HUES64 (cell line): Measurements from ENCODE around the gene KIF1B.
"Not testable (repeated sequence)": the region's sequence is repeated elsewhere in the genome, so short reads cannot be mapped to it uniquely, and the experiment has no call there.

Experiments
- H3K27ac ChIP-seq: 2 replicates; pipeline ENCODE4 v1.7.0; 2013; ENCODE audit warnings: low read depth, low read length, inconsistent platforms
- H3K27me3 ChIP-seq: 2 replicates; pipeline ENCODE4 v1.6.1; 2013; ENCODE audit warnings: mild to moderate bottlenecking, low read length; ENCODE audit not compliant: insufficient read depth
- H3K36me3 ChIP-seq: 2 replicates; pipeline ENCODE4 v1.6.1; 2013; ENCODE audit warnings: mild to moderate bottlenecking, low read length; ENCODE audit not compliant: insufficient read depth
- H3K4me1 ChIP-seq: 2 replicates; pipeline ENCODE4 v1.6.1; 2013; ENCODE audit warnings: mild to moderate bottlenecking, low read length, moderate library complexity; ENCODE audit not compliant: insufficient read depth
- H3K4me3 ChIP-seq: 2 replicates; pipeline ENCODE4 v1.5.1; 2013; ENCODE audit warnings: mild to moderate bottlenecking, low read length, moderate library complexity
- H3K9ac ChIP-seq: 2 replicates; pipeline ENCODE4 v1.6.1; 2013; ENCODE audit warnings: mild to moderate bottlenecking, low read depth, low read length
- H3K9me3 ChIP-seq: 2 replicates; pipeline ENCODE4 v1.6.1; 2013; ENCODE audit warnings: low read depth, low read length; ENCODE audit not compliant: insufficient read depth
- WGBS: fragments of 150-250, 120-280 bp; methylation state at CpG from one replicate; pipeline ENCODE4 v1.1.7; 2013; ENCODE audit warnings: missing lambda C conversion rate; 5-methylcytosine and 5-hydroxymethylcytosine counted together

The KIF1B gene

DNA sequence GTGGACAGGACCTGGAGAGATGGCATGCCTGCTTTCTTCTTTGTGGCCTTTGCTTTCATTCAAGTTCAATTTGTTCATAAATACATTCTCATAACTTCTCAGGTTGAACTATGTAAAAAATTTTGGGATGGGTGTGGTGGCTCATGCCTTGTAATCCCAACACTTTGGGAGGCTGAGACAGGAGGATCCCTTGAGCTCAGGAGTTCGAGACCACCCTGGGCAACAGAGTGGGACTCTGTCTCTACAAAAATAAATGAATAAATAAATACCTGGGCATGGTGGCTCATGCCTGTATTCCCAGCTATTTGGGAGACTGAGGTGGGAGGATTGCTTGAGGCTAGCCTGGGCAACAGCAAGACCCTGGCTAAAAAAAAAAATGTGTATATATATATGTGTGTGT is 2.1 kb downstream of the KIF1B start:
- peak overlapping the region; percentile 98 for H3K4me3 ChIP-seq
- H3K27me3 ChIP-seq, result no peaks in the 10 kb centered on the region
- H3K9me3 ChIP-seq, result no peaks in the 10 kb centered on the region
- no peak overlapping the region for H3K9ac ChIP-seq
- H3K4me1 ChIP-seq, result peaks cover 20% of the 10 kb centered on the region
- H3K36me3 ChIP-seq, result no peaks in the 10 kb centered on the region; the same call in 1 of the 2 replicates
- H3K27ac ChIP-seq, result no peak overlapping the region
- 89% methylated on average over 1 of the region's 1 CpG for WGBS

DNA sequence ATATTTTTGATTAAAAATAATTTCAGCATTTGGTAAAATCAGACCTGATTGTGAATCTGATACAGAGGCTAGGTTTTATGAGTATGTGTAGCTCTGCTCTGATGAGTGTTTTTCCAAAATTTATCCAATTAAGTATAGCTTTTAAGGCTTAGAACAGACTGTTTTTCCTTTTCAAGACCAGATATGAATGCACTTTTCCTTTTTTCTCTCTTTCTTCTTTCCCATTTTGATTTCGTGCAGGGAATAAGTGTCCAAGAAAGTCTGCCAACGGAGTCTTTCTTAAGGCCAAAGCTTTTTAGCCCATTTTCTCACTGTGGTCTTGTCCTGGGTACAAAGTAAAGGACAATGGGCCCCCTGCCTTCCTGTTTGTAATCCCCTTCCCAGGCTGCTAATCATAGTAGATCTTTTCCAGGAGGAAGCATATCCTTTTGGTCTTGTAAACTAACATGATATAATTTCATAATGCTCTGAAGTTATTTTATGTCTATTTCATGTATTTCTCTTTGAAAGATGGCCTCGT is 2.9 kb downstream of the KIF1B start:
- Histone ChIP-seq H3K4me3 (peak overlapping the region; percentile 21; the same call in 1 of the 2 replicates), H3K4me1 (peaks cover 20% of the 10 kb centered on the region), H3K27ac (no peak overlapping the region), H3K9ac (no peak overlapping the region), H3K36me3 (no peaks in the 10 kb centered on the region; the same call in 1 of the 2 replicates), H3K9me3 (no peaks in the 10 kb centered on the region), H3K27me3 (no peaks in the 10 kb centered on the region)
- WGBS, result 63% methylated on average over 3 of the region's 3 CpGs

DNA sequence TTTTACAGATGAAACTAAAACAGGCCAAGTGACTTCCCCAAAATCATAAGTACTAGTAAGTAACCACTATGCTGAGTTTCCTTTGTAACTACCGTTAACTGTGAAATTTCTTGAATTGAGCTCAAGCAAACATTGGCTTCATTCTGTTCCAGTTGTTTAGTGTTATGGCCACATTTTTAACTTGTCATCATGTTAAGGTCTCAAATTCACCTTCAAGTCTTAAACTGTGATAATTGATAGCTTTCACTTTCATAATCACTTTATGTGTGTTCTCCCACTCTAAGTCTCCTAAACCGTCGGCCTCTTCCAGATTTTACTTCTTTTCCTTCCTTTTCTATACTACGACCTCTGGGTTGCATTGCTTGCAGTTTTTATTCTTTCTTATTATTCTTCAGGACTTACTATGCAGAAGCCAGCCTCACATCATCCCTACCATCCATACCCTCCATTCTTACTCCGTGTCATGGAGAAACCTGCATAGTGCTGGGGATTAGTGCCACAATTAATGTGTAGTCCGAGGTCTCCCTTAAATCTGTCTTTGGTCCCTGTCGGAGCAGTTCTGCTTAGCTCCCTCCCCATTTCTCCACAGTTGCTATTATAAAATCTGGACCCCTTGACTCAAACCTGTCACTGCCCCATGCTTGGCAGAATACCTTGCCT is 5.8 kb downstream of the KIF1B start:
- Histone ChIP-seq H3K27ac (no peak overlapping the region), H3K4me3 (no peak overlapping the region), H3K9me3 (no peaks in the 10 kb centered on the region), H3K9ac (no peak overlapping the region), H3K36me3 (no peaks in the 10 kb centered on the region; the same call in 1 of the 2 replicates), H3K4me1 (peaks cover 16% of the 10 kb centered on the region), H3K27me3 (no peaks in the 10 kb centered on the region)
- 92% methylated on average over 7 of the region's 7 CpGs for WGBS

DNA sequence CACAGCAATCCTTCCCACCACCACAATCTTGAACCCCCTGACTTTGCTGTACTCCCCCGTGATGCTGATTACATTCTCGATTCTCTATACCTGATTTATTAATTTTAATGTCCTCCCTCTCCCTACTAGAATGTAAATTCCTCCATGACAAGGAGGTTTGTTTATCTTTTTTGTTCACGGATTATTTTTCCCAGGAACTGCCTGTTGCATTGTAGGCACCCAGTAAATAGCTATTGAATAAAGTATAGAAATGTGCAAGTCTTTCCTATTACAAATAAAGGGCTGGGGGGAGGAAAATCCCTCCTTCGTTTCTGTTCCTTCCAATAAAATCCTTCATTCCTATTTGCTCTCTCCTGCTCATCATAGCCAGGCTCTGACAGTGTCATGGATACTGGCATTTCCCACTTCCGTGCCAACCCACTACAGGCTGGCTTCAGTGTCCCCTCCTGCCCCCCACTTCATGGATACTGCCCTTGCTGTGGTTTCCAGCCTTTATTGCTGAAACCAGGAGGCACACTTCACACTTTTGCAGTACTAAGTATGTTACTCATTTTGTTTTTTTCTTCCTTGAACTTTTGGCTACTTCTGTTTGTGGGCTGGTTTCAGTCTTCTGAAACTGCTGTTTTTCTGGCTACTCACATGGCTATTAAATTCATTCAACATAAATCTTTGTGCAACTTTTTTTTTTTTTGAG is 7.5 kb downstream of the KIF1B start:
- 91% methylated on average over 4 of the region's 5 CpGs for WGBS
- H3K27ac ChIP-seq, result no peak overlapping the region
- H3K9ac ChIP-seq, result no peak overlapping the region
- H3K4me1 ChIP-seq, result peaks cover 8% of the 10 kb centered on the region
- H3K9me3 ChIP-seq, result no peaks in the 10 kb centered on the region
- no peaks in the 10 kb centered on the region; the same call in 1 of the 2 replicates for H3K36me3 ChIP-seq
- H3K27me3 ChIP-seq, result no peaks in the 10 kb centered on the region
- no peak overlapping the region for H3K4me3 ChIP-seq

DNA sequence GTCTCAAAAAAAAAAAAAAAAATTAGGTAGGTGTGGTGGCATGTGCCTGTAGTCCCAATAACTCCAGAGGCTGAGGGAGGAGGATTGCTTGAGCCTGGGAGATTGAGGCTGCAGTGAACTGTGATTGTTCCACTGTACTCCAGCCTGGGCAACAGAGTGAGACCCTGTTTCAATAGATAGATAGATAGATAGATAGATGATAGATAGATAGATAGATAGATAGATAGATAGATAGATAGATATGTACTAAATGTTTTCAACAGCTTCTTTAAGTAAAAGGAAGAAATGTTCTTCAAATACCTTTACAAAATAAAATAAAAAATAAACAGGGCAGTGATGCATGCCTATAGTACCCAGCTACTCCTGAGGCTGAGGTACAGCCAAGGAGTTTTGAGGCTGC is 9.8 kb downstream of the KIF1B start:
- no peaks in the 10 kb centered on the region; the same call in 1 of the 2 replicates for H3K36me3 ChIP-seq
- H3K4me1 ChIP-seq, result no peaks in the 10 kb centered on the region
- H3K27ac ChIP-seq, result no peak overlapping the region
- H3K9ac ChIP-seq, result no peak overlapping the region
- no peaks in the 10 kb centered on the region for H3K27me3 ChIP-seq
- H3K4me3 ChIP-seq, result no peak overlapping the region
- peaks cover 3% of the 10 kb centered on the region; the same call in 1 of the 2 replicates for H3K9me3 ChIP-seq

DNA sequence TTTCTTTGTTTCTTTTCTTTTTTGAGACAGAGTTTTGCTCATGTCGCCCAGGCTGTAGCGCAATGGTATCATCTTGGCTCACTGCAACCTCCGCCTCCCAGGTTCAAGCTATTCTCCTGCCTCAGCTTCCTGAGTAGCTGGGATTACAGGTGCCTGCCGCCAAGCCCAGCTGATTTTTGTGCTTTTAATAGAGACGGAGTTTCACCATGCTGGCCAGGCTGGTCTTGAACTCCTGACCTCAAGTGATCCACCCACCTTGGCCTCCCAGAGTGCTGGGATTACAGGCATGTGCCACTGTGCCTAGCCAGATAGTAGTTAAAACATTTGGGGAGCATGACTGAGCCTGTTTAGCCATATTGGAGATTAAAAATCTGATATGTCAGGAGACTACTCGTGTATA is 10.3 kb downstream of the KIF1B start:
- 95% methylated on average over 6 of the region's 6 CpGs for WGBS
- H3K4me1 ChIP-seq, H3K9ac ChIP-seq, H3K27me3 ChIP-seq, H3K4me3 ChIP-seq, H3K36me3 ChIP-seq, H3K9me3 ChIP-seq, H3K27ac ChIP-seq: not testable (repeated sequence)

DNA sequence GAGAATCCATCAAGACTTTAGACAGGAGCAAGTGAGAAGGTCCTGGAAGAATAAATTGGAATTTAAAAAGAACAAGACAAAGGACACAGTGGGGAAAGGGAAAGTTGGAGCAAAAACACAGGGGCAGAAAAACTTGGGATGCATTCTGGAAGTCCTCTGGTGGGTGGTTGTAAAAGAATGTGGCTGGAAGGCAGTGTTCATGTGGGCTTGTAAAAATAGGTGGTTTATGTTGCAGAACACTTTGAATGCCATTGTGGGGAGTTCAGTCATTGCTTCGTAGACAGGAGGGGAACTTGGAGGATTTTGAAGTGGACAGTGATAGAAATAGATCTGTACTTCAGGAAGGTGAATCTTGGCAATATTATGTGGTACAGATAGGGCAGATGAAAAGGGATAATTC is 15.2 kb downstream of the KIF1B start:
- no peaks in the 10 kb centered on the region for H3K4me1 ChIP-seq
- no peak overlapping the region for H3K27ac ChIP-seq
- no peaks in the 10 kb centered on the region for H3K27me3 ChIP-seq
- no peak overlapping the region for H3K4me3 ChIP-seq
- 89% methylated on average over 1 of the region's 1 CpG for WGBS
- no peak overlapping the region for H3K9ac ChIP-seq
- no peaks in the 10 kb centered on the region for H3K36me3 ChIP-seq
- peaks cover 3% of the 10 kb centered on the region; the same call in 1 of the 2 replicates for H3K9me3 ChIP-seq

DNA sequence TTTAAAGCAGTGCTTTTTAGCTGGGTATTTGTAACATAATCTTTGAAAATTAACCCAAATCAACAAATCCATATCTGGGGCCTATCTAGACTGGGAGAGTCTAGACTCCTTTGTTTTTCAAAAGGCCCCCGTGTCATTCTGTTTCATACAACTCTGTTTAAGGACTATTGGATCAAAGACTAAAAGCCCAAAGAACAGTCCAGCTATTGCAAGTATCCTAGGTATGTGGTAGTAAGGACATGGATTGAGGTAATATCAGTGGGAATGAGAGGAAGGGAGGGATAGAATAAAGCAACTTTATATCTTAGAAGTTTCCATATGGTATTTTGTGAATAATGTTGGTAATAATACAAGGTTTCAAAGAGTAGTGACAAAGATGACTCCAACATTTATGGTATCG is 18.2 kb downstream of the KIF1B start:
- Histone ChIP-seq H3K9me3 (peaks cover 3% of the 10 kb centered on the region; the same call in 1 of the 2 replicates), H3K4me3 (no peak overlapping the region), H3K27me3 (no peaks in the 10 kb centered on the region), H3K36me3 (no peaks in the 10 kb centered on the region), H3K9ac (no peak overlapping the region), H3K27ac (no peak overlapping the region), H3K4me1 (no peaks in the 10 kb centered on the region)
- whole genome bisulfite sequencing, result 90% methylated on average over 2 of the region's 2 CpGs

DNA sequence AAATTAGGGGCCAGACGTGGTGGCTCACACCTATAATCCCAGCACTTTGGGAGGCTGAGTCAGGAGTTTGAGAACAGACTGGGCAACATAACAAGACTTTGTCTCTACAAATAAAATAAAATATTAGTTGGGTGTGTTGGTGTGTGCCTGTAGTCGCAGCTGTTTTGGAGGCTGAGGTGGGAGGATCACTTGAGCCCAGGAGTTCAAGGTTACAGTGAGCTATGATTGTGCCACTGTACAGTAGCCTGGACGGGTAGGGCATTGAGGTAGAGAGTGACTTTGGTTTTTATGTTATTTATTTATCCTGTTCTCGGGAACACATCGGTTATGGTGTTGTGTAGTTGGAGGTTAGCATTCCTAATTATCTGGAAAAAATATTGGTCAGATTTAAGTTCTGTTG is 19.5 kb downstream of the KIF1B start:
- H3K36me3 ChIP-seq, result peaks cover 7% of the 10 kb centered on the region
- H3K9me3 ChIP-seq, result no peaks in the 10 kb centered on the region
- H3K9ac ChIP-seq, result no peak overlapping the region
- H3K27ac ChIP-seq, result no peak overlapping the region
- no peaks in the 10 kb centered on the region for H3K4me1 ChIP-seq
- 96% methylated on average over 4 of the region's 5 CpGs for WGBS
- no peak overlapping the region for H3K4me3 ChIP-seq
- no peaks in the 10 kb centered on the region for H3K27me3 ChIP-seq

DNA sequence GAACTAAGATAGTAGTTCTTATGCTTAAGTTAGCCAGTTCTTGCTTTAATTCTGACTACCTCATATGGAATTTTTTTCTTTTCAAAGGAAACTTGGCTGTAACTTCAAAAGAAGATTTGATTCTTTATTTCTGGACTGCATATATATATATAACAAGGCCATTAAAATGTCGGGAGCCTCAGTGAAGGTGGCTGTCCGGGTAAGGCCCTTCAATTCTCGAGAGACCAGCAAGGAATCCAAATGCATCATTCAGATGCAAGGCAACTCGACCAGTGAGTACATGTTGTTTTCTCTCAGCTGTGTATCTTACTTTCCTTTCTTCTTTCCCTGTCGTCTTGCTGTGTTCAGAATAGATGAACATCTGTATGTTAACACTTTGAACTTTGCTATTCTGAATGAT is 21.8 kb downstream of the KIF1B start:
- no peaks in the 10 kb centered on the region for H3K4me1 ChIP-seq
- no peaks in the 10 kb centered on the region for H3K27me3 ChIP-seq
- H3K36me3 ChIP-seq, result peaks cover 16% of the 10 kb centered on the region
- H3K9ac ChIP-seq, result no peak overlapping the region
- H3K4me3 ChIP-seq, result no peak overlapping the region
- no peak overlapping the region for H3K27ac ChIP-seq
- H3K9me3 ChIP-seq, result no peaks in the 10 kb centered on the region
- WGBS, result 92% methylated on average over 4 of the region's 5 CpGs

DNA sequence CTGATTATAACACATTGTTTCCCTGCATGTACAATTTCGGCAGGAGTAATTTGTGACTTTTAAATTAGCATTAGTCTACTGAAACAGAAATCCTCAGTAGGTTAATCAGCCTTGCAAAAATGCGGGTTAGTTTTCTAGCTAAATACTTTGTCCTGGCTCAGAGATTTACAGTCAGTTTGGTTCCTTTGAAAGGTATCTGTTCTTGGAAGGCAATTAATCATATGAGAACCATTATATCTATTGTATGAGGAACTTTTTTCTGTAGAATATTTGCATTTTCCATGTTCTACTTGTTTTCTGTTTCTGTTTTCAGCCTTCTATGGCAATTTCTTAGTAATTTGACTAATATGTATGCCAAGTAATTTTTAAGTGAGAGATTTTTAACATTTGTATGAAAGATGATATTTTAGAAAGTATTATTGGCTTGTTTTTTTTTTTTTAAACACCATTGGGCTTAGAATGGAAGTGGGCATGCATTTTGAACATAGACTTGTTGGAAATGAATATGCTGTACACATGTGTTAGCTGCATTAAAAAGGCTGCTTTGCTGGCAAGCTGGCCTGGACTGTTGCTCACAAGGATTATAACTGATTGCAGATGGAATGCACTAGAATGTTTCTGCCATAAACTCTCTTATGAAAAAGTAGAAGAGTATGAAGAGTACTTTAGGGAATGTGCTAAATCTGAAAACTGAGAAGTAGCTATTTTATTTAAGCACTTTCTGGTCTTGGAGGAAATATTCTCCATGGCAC is 26.2 kb downstream of the KIF1B start:
- no peak overlapping the region for H3K27ac ChIP-seq
- no peak overlapping the region for H3K4me3 ChIP-seq
- no peaks in the 10 kb centered on the region for H3K9me3 ChIP-seq
- H3K36me3 ChIP-seq, result peaks cover 16% of the 10 kb centered on the region
- no peaks in the 10 kb centered on the region for H3K27me3 ChIP-seq
- H3K4me1 ChIP-seq, result no peaks in the 10 kb centered on the region
- H3K9ac ChIP-seq, result no peak overlapping the region
- 100% methylated on average over 2 of the region's 2 CpGs for WGBS
